Suppressor macrophage treated with lipopolysaccharide for 1 hour (primary cell): ENCODE results near the gene GUCY1A1.

ENCODE experiments used
- DNase-seq, 3 donors: peaks; one replicate each; pipeline ENCODE4 v3.0.0-alpha.2; 2020 to 2022

The GUCY1A1 gene

GRCh38 chr4:155781249-155781831 lies 114.7 kb downstream of the GUCY1A1 start:
- DNase-seq = no peak
